Astrocyte of the cerebellum (primary cell): ENCODE data around the gene VWC2L.

ENCODE experiments used
- DNase-seq: peaks from one replicate; pipeline ENCODE4 v3.0.0-alpha.2; 2011; ENCODE audit warnings: low read depth
- H3K4me3 ChIP-seq: 2 replicates; pipeline ENCODE4 v1.5.1; 2011; ENCODE audit warnings: mild to moderate bottlenecking, low read depth, low read length, moderate library complexity
- CTCF ChIP-seq: IDR thresholded peaks from 2 replicates; pipeline ENCODE4 v1.5.1; 2012; ENCODE audit warnings: low read length, low read depth, moderate library complexity, mild to moderate bottlenecking; ENCODE audit errors: missing control alignments
- in situ Hi-C: cut with HindIII; loops from 2 replicates; pipeline ENCODE4 v1.10.0; 2017; ENCODE audit warnings: low sequenced_read_pairs

Gene VWC2L

GRCh38 chr2:214601852-214602633, 191.2 kb downstream of the VWC2L start:
- H3K4me3 ChIP-seq: no peak overlapping the region
- in situ Hi-C loops: no loop called here
- no peak for TF ChIP-seq CTCF
- DNase-seq: no peak

GRCh38 chr2:214604861-214605260, 194.0 kb downstream of the VWC2L start:
- peak; percentile 31 for DNase-seq
- TF ChIP-seq CTCF: no peak
- H3K4me3 ChIP-seq: no peak overlapping the region
- in situ Hi-C loops: no loop called here

- no peak overlapping the region for H3K4me3 ChIP-seq
- in situ Hi-C loops: no loop called here
- no peak for TF ChIP-seq CTCF
- DNase-seq: no peak
These were observed 196.2 kb downstream of the VWC2L start for GRCh38 chr2:214607051-214607450.

GRCh38 chr2:214611015-214611414, 200.2 kb downstream of the VWC2L start:
- H3K4me3 ChIP-seq: no peak overlapping the region
- no peak for TF ChIP-seq CTCF
- in situ Hi-C loops: no loop called here
- no peak for DNase-seq

- DNase-seq: no peak
- no peak overlapping the region for H3K4me3 ChIP-seq
- TF ChIP-seq CTCF: no peak
- in situ Hi-C loops: no loop called here
These were observed 213.4 kb downstream of the VWC2L start for GRCh38 chr2:214624166-214624760.

- TF ChIP-seq CTCF: no peak
- DNase-seq: peak; percentile 11
- in situ Hi-C loops: no loop called here
- no peak overlapping the region for H3K4me3 ChIP-seq
These were observed 217.2 kb downstream of the VWC2L start for GRCh38 chr2:214628091-214628490.
